ENCODE measurements around the gene FBXW10B.
"Not testable (repeated sequence)": the region's sequence is repeated elsewhere in the genome, so short reads cannot be mapped to it uniquely, and the experiment has no call there.

FBXW10B gene, protein sequence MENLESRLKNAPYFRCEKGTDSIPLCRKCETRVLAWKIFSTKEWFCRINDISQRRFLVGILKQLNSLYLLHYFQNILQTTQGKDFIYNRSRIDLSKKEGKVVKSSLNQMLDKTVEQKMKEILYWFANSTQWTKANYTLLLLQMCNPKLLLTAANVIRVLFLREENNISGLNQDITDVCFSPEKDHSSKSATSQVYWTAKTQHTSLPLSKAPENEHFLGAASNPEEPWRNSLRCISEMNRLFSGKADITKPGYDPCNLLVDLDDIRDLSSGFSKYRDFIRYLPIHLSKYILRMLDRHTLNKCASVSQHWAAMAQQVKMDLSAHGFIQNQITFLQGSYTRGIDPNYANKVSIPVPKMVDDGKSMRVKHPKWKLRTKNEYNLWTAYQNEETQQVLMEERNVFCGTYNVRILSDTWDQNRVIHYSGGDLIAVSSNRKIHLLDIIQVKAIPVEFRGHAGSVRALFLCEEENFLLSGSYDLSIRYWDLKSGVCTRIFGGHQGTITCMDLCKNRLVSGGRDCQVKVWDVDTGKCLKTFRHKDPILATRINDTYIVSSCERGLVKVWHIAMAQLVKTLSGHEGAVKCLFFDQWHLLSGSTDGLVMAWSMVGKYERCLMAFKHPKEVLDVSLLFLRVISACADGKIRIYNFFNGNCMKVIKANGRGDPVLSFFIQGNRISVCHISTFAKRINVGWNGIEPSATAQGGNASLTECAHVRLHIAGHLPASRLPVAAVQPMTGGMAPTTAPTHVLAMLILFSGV

DNA sequence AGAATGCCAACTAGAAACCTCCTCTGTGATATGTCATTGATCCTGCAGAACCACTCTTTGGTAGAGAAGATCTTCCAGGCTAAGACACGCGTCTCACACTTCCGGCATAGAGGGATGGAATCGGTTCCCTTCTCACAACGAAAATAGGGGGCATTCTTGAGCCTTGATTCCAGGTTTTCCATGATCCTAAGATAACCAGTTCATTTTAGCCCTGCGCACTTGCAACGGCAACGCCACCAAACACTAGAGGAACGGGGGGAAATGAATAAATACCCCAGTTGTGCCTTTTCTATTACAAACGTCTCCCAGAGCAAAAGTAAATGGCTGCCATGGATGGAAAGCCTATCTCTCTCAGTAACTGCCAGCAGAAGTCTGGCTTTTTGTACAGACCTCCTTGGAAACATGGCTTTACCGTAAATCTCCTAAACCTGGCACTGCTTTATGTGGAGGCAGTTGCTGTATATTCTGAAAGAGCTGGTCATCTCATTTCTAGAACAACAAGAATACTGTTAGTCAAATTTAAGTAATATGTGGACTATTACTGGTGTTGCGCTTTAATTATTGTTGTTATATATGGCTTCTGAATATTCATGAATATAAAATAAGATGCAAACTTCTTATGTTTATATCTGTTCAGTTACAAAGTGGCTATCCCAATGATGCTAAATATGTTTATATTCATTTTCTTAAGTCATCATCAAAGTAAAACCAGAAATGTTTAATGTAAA lies at the start of gene FBXW10B:
Gene FBXW10B, minus strand, starts transcription at position 374 of the 728 bp plus-strand sequence. Its CDS starts 192 bp downstream, at position 182.
- DNase-seq (ENCODE audit: low spot score); FAIRE-seq: not testable (repeated sequence)

DNA sequence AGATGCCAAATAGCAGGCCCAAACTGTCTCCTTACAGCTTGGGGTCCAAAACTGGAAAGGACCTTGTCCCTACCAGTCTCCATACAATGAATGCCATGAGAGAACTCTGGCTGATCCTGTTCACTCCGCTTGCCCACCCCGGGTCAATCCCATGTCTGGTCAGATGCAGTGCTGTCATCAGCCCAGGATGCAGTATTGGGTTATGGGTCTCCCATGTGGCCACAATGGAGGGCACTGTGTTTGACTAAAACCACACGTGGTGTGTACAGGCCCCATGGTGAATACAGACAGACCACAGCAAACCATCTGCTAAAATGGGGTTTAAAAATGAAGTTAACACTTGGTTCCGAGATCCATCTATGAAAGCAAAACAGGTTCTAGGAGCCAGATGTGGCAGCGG lies 44.2 kb upstream of the FBXW10B start:
- DNase-seq (ENCODE audit: low spot score) (no peak), FAIRE-seq (no peak)

DNA sequence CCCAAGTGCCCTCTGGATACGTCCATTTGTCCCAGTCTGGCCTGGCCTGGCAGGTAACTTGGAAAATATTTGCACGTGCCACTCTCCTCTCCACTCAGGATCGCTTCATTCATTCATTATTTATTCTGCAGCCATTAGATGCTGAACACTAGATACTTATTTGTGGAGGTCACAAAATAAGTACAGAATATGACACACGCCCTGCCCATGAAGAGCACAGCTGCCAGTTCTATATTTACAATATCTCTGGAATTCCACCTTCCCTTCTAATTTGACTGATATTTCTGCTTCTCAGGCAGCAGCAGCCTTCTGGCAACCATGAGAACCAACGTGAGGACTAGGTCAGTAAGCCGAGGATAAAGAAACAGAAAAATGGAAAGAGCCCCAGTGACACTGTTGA lies 43.7 kb upstream of the FBXW10B start:
- DNase-seq (ENCODE audit: low spot score): no peak
- FAIRE-seq: no peak

DNA sequence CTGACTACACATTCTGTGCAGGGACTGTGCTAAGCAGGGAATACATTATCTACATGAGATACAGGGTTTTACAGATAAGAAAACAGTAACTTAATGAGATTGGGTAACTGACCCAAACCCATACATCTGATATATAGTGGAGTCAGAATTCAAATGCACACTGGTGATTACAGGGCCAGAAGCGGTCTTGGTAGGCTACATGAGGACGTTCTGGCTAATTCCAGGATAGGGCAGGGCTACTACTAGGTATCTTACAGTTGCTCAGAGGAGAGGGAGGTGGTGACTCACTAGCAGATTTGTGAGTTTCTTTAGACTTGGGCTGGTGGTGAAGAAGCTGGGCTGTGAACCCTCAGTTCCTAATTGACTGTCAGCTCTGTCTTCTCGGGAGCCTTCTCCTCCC lies 43.2 kb upstream of the FBXW10B start:
- DNase-seq (ENCODE audit: low spot score) (no peak), FAIRE-seq (no peak)

DNA sequence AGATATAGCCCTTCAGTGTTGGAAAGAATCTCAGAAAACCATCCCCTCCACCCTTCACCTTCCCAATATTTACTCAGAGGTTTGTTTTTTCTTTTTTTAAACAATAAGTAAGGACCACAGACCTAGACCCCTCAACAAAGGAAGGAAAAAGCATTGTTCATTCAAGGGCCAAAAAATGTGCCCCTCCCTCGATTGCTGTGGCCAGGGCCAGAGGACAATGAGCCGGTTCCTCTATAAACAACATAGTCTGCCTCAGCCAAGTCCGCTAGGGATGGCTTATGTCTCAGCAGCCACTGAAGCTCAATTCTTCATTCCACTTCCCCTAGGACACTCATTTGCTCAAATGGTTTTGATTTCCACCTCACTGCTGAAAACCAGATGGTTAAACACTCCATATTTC lies 40.6 kb upstream of the FBXW10B start:
- DNase-seq (ENCODE audit: low spot score) (no peak), FAIRE-seq (no peak)

DNA sequence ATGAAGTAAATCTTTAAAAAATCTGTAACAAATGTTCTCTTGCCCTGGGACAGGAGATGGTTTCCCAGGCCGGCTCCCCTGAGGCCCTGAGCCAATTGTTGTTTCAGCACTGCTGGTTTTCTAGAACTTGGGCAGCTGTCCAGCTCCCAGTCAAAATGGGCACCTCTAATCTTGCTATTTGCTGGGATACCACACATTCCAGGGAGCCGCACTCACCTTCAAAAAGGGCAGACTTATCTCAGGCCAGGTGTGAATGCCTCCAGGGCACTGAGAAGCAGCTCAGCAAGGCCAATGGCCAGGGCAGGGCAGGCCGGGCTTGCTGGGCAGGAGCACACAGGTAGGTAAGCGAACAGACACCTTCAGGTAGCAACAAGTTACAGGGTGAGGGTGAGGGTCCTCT lies 40.2 kb upstream of the FBXW10B start:
- DNase-seq (ENCODE audit: low spot score) (peak; percentile 39), FAIRE-seq (no peak)

DNA sequence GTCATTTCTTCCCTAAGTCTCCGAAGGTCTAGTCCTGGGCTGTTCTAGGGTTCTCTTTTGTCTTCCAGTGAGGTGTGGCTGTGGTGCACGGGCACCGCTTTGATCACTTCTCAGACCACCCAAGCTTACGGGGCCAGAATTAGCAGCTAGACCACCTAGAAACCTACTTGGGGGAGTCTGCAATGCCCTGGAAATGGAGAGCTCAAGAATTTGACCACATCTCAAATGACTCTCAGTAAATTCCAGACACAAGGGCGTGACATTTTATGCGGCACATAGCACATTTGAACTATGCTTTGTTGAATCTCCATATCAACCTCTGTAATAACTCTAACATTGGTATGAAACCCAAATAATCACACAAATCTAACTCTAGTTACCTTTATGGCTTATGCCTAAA lies 39.7 kb upstream of the FBXW10B start:
- DNase-seq (ENCODE audit: low spot score): no peak
- no peak for FAIRE-seq

DNA sequence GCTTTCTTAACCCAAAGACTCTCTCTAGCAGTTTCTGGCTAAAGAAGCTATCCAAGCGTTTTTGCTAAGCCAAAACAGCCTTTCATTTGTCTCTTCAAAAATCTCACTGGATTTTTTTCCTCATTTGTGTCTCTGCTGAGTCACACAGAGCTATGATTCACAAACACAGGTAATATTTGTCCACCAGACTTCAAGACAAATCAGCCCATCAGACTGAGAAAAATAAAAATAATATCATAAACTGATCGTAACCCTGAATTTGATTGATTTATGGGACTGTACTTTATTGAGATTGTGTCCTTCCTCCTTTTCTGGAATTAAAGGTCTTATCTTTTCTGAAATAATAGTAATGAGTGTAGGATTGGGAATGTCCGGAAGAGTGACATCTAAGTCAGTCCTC lies 38.8 kb upstream of the FBXW10B start:
- FAIRE-seq: no peak
- DNase-seq (ENCODE audit: low spot score): no peak

DNA sequence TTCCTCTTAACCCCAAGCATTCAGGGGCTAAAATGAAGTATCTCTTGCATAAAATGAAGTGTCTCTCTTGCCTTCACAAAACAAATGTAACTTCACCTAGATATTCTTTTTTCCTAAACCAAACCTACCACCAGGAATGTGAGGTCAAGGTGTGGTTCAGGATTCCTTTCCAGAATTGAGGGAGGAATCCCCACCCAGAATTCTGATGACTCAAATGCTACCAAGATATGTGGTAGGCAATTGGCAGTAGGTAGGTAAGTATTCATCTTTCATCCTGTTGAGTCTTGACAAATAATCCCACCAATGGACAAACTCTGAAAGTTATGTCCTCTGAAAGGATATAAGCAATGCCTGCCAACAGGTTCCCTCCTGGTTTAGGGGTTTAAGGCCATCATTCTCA lies 38.4 kb upstream of the FBXW10B start:
- peak; percentile 35 for DNase-seq (ENCODE audit: low spot score)
- no peak for FAIRE-seq

DNA sequence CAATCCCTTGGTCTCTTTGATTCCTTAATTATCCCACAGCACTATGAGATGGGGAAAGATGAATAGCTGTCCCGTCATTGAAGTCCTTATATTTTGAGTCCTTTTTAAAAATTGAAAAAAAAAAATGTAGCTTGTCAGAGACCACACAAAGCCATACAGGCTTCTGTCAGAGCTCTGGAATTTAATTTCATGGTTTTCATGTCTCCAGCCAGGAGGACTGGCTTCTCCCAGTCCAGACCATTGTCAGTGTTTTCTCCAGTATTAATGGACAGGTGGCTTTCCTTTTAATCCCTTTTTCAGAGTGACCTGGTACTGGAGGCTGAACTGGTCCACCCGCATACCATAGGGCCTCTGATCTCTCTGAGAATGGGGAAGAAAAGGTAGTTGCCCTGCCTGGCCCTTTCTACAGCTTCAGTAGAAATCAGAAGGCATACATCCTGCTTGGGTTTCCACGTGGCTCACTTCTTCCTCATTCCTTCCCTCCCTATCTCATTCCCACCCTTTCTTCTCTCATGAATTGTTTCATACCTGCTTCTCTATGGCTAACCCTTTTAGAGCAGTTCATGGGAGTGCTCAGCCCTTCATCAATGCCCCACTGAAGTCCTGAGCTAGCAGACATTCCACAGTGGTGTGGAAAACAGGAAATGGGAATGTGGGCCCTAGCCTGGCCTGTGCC lies 35.5 kb upstream of the FBXW10B start:
- DNase-seq (ENCODE audit: low spot score) (no peak), FAIRE-seq (no peak)

DNA sequence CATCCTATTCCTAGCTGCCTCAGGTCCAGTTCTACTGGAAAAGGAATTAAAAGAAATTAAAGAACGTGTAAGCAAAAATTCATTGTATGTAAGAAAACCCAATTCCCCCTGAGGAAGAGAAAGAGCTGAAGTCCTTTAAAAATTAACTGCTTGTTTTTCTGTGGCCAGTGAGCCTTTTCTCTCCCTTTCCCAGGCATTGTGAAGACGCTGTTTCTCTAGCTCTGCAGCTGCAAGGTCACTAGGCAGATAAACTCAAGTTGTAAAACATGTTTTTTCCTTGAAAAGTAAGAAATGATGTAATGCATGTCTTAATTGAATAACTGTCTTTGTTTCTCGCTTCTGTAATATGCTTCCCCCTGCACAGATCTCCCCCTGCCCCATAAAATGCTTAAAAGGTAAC lies 34.9 kb upstream of the FBXW10B start:
- FAIRE-seq; DNase-seq (ENCODE audit: low spot score): not testable (repeated sequence)

DNA sequence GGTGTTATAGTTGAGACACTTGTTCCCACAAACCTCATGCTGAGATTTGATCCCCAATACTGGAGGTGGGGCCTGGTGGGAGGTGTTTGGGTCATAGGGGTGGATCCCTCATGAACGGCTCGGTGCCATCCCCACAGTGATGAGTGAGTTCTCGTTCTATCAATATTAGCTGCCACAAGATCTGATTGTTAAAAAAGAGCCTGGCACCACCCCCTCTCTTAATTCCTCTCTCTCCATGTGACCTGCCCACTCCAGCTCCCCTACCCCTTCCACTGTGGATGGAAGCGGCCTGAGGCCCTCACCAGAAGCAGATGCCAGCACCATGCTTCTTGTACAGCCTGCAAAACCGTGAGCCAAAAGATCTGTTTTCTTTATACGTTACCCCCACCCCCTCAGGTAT lies 33.5 kb upstream of the FBXW10B start:
- no peak for DNase-seq (ENCODE audit: low spot score)
- no peak for FAIRE-seq

DNA sequence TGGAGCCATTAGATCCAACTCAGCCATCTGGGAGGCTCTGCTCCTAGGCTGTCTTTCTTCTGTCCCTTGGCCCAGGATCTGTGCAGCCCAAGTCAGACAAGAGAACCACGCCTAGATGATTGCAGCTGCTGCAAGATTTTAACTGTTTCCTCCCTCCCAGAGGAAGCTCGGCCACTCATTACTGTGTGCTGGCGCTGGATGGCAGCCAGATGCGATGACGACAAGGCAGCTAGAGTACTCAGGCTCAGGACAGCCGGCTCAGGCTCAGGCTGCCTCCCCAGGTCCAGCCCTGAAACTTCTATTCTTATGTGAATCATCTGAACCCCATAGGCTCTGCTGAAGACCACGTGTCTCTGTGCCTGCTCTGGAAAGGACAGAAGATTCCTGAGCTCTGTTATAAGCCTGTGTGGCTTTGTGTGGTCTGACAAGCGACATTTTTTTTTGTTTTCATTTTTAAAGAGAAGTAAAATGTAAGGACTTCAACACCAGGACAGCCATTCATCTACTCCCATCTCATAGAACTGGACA lies 32.1 kb upstream of the FBXW10B start:
- FAIRE-seq (no peak), DNase-seq (ENCODE audit: low spot score) (peak; percentile 89)

DNA sequence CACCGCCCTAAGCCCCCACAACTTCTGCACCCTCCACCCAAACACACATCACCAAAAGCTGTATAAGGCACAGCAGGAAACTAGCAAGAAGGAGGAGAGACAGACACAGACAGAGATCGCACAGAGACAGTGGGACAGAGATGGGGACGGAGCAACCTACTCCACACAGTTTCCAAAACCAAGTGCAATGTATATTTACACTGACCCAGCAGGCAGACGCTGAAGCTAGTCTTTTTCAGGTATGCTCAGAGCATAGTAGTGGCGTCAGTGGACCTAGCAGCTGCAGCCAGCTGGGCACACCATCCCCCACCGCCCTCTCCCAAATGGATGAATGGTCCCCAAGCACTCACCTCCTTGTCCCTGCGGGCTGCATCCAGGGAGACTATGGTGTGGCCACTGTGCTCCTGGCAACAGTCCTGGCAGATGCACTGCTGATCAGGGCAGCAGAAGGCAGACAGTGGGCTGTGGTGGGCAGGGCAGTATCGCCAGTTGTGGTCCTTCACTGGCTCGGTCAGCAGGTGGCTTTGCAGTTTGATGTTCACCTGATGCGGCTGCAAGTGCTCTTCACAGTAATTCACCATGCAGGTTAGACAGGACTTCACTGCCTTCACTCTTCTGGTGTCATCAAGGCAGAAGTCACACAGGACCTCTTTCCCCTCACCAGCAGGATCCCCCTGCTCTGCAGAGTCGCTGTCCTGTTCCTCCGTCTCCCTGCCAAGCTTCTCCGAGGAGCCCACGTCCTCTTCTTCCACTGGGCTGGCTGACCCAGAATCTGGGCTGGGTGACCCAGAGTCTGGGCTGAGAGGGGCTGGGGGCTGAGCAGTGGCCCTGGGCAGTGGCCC lies 31.5 kb upstream of the FBXW10B start:
- DNase-seq (ENCODE audit: low spot score) (no peak), FAIRE-seq (no peak)

DNA sequence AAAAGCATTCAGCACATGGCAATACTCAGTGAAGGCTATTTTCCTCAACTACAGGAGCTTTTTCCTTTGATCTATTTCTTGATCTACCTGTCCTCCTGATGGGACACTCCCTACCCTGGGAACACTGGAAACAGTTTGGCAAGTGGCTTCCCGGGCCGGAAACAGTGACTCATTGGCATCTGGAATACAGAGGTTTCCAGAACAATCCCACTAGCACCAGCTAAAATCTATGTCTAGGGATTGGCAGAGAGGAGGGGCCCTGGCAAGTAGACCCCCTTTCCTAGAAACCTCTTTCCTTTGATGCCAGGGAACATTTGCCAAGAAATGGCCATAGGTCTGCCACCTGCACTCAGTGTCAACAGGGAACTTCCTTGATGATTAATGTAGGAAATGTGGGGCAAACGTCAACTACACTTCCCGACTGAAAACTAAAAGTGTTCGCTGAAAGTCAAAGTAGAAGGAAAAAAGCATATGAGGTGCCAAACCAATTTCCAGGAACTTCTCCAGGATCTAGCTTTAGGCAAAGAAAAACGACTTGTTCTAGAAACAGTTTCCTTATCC lies 30.4 kb upstream of the FBXW10B start:
- no peak for FAIRE-seq
- peak; percentile 31 for DNase-seq (ENCODE audit: low spot score)

DNA sequence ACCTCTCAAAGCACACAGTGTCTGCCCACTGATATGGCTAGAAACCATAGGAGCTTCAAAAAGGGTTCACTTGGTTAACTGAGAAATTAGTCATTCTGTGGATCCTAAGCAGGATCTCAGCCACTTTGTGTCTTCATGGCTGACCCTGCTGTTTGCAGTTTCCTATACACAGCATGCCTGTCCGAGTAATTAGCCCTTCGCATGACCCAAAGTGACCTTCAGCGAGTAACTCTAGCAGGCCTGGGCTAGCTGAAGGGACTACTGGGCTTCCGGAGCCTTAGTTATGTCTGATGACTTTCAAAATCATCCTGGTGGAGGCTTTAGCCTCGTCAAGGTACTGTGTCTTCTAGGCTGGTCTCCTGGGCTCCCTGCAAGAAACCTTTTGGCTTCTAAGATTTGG lies 28.9 kb upstream of the FBXW10B start:
- DNase-seq (ENCODE audit: low spot score) (no peak), FAIRE-seq (no peak)

DNA sequence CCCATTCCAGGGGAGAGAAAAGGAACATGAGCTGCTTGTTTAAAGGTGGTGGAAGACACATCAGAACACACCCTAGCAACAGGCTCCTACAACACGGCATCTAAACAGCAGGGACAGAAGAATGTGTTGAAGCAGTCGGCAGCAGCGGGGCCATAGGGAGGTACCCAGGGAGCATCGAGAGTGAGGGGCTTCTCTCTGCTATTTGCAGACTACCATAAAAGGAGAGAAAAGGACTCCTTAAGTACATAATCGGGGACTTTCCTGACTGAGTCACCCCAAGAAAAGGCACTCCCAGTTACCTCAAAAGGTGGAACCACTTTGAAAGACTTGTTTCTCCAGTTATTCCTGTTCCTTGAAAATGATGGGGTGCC lies 26.4 kb upstream of the FBXW10B start:
- FAIRE-seq; DNase-seq (ENCODE audit: low spot score): not testable (repeated sequence)

DNA sequence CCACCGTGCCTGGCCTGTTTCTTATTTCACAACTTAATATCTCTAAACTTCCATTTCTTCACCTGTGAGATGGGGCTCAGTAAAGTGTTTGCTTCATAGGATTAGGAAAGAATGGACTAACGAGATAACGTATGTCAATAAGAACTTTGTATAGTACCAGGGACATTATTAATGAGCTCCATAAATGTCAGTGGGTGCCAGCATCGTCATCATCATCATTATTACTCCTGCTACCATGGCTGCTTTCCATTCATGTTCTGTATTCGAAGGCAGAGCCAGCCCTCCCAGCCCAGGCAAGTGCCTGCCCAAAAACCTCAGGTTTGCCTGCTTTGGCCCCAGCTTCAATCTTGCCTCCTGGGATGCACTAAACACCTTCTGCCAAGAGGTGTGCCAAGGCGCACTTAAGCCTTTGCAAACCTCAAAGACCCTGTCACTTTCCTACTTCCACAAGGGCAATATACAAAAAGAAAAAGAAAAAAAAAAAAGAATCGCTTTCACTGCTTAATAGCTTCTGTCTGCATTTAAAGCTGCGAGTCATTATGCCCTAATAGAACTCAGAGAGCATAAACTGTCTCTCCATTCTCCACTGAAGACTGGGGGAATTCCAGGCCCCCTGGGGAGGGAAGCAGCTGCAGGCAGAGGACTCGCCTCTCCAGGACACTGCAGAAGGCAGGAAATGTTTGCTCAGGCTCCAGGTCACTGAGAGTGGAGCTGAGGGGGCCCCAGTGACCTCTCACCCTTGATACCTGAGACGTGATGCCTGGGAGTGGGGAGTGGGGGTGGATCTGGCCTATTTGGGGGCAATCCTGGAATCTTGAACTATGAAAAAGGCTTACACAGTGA lies 25.8 kb upstream of the FBXW10B start:
- FAIRE-seq; DNase-seq (ENCODE audit: low spot score): not testable (repeated sequence)

Data from urothelium cell line (cell line).